Measurements from ENCODE around the gene TEDC1.

TEDC1 gene

DNA sequence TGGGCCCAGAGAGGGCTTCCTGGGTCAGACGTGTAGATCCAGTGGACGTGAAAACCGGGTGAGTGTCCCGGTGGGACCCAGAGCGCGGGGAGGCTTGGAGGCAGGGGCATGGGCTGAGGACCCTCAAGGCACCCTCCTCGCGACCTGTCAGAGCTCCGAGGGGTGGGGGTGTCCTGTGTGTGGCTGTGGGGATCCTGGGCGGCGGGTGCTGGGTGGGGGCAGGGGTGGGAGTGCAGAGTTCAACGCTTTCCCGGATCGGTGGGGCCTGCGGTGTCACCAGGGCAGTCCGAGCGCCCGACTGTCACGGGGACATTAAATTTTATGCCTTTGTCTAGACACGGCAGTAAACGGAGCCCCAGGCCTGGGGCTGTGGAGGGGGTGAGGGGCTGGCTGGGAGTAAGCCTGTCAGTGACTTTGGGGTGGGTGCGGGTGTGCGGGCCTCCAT lies 36.4 kb downstream of the TEDC1 start:
- no peak for DNase-seq

DNA sequence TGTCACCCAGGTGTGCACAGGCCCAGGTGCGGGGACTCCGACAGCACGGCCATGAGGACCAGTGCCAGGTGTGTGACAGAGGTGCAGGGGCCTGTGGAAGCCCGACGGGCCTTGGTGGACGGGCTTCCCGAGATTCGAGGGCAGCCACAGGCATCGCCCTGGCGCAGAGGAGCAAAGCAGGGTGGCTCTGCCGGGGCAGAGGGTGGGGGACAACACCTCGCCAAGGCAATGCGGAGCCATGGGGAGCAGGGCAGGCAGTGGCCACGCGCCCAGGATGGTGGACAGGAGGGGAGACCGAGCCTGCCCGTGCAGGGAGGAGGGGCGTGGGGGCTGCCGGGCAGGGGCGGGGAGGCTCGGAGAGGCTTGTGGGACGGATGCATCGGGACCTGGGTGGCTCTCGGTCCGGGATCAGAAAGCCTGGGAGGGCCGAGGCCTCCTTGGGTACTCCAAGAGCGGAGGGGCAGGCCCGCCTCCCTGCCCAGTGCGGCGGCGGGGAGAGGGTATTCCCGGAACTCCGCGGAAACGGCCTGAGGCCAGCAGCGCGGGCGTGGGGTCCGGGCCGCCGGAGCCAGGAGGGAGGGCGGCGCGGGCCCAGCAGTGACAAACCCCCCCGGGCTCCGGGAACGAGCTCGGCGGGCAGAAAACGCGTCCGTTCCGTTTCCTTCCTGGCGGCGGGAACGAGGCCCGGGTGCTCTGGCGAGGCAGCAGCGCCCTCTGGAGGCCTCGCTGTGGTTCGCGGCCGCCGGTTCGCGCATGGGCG lies 37.0 kb downstream of the TEDC1 start:
- peak; percentile 71 to 72 for DNase-seq

DNA sequence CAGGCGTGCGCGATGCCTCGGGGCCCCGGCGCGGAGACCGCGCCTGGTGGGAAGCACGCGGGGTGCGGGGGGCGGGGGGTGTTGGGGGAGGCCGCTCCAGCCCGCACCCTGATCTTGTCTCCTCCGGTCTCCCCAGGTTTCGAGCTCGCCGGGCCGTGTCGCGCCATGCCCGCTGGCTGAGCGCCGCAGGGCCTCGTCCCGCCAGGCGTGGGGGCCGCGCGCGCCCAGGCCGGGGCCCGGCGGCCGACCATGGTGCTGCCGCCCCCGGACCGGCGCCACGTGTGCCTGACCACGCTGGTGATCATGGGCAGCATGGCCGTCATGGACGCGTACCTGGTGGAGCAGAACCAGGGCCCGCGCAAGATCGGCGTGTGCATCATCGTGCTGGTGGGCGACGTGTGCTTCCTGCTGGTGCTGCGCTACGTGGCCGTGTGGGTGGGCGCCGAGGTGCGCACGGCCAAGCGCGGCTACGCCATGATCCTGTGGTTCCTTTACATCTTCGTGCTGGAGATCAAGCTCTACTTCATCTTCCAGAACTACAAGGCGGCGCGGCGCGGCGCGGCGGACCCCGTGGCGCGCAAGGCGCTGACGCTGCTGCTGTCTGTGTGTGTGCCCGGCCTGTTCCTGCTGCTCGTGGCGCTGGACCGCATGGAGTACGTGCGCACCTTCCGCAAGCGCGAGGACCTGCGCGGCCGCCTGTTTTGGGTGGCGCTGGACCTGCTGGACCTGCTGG lies 37.7 kb downstream of the TEDC1 start:
- peak; percentile 54 to 64 for DNase-seq

DNA sequence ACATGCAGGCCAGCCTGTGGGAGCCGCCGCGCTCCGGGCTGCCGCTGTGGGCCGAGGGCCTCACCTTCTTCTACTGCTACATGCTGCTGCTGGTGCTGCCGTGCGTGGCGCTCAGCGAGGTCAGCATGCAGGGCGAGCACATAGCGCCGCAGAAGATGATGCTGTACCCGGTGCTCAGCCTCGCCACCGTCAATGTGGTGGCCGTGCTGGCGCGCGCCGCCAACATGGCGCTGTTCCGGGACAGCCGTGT lies 38.2 kb downstream of the TEDC1 start:
- no peak for DNase-seq

DNA sequence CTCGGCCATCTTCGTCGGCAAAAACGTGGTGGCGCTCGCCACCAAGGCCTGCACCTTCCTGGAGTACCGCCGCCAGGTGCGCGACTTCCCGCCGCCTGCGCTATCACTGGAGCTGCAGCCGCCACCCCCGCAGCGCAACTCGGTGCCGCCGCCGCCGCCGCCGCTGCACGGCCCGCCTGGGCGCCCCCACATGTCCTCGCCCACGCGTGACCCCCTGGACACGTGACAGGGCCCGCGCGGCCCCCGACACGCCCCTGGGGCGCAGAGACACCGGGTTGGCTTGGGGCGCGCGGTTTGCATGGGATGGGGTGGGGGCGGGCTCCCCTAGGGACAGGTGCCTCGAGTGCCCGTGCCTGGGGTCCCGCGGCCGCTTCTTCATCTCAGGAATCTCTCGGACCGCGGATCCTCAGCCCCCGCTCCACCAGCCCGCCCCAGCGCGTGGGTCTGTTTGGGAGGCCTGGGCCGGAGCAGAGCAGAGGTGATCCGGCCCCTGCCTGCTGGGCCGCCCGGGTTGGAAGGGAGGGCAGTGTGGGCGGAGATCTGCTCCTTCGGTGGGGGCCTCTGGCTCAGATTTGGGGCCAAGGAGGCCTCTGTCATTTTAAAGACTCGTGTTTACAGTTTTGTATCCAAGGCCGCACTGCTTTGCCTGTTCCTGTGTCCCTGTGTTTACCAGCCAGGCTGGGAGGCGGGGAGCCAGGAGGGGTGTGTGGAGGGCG lies 38.7 kb downstream of the TEDC1 start:
- peak; percentile 37 to 53 for DNase-seq

DNA sequence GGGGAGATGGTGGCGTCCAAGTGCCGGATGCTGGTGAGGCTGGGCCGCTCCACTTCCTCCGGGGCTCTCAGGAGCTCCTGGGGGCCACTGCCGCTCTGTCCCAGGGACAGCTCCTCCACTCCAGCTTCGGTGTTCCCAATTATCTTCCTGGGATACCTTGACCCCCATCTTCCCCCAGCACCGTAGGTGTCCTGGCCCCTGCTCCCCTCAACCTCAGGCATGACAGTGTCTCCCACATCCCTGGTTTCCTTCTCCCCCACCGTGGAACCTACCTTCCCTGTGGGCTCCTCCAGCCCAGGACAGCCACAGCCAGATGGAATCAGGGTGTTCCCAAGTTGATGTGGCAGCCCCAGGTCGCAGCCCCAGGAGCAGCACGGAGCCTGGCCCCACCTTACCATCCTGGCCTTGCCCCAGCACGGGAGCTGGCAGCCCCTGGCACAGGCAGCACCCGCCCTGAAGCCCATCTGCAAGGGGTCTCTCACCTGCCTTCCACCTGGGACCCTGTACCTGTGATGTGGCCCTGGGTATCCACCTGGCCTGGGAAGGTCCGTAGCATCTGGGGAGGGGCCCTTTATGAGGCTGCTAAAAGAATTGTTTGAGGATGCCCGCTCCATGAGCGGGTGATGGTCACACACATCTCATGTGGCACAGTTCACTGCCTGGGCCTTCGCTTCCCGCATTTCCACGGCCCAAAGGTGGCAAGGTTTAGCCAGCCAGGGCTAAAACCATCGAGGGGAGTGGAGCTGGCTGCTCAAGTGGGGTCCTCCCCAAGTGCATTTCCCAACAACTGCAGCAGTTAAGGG lies 39.4 kb downstream of the TEDC1 start:
- DNase-seq: no peak

DNA sequence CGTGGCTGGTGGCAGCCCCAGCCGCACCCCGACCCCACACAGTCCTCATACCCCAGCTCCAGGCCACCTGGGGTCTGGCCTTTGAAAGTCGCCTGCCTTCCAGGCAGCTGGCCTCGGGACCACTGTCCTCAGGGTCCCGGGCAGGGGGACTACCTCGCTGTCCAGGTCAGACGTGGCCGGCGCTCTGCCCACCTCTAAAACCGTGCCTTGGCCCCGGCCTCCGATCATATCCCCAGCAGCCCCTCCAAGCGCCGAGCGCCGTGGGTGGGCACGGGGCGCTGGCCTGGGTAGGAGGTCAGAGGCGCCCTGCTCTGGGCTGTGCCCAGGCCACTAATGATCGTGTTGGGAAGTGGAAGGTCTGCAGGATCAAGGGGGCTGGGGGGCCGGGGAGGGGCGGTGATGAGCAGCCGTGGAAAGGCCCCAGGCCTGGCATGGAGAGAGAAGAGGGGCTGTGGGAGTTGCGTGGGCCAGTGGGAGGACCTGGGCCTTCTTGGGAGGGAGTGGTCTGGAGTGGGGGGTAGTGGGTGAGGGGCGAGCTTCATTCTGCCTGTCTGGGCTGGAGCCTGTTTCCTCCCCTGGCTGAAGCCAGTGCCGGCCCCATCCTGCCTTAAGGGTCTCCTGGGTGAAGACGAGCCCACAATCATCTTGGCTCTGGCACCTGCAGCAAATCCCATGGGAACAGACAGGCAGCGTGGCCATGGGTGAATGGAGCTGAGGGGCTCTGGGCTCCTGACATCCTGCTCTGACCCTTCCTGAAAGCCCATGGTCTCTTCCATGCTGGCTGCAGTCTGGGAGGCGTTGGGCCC lies 40.2 kb downstream of the TEDC1 start:
- no peak for DNase-seq

DNA sequence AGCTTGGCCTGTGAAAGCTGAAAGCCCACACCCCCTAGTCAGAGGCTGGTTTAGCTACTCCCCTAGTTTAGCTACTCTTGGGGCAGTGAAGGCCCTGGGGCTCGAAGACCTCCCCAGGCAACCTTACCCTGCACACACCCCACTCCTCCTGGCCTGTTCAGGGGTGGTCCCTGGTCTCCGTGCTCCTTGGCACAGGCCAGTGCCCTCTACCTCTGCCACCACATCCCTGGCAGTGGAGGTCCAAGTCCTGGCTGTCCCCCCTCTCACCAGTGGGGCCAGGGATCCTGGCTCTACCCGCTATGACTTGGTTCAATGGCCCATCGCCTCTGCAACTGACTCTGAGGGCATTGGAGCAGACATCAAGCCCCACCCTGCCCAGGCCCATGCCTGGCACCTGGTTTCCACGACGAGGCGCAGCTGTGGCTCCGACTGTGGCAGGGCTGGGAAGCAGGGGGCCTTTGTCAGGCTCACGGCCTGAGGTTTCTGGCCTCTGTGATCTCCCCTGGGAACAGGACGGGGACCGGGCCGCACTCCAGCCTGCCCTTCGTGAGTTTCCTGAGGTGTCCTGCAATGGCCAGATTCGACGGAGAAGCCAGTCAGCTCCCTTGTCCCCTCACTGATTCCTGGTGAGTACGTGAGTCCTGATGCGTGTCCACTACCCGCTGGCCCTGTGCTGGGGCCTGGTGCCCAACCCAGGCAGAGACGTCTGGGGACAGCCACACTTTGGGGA lies 41.0 kb downstream of the TEDC1 start:
- DNase-seq: no peak

DNA sequence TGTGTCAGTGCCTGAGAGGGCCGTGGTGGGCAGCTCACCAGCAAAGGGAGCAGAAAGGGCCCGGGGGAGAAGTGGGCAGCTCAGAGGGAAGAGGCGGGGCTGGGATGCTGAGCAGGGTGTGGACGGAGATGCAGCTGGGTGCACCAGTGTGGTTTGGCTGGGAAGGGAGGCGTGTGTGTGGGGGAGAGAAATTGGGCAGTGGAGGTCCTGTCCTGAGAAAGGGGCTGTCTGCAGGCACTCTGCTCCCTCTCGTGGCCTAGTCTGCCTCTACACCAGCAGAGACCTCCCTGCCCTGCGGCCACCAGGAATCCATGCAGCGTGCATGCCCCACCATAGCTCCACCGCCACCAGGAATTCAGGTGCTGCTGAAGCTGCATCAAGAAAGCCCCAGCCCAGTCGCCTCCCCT lies 41.7 kb downstream of the TEDC1 start:
- no peak for DNase-seq

DNA sequence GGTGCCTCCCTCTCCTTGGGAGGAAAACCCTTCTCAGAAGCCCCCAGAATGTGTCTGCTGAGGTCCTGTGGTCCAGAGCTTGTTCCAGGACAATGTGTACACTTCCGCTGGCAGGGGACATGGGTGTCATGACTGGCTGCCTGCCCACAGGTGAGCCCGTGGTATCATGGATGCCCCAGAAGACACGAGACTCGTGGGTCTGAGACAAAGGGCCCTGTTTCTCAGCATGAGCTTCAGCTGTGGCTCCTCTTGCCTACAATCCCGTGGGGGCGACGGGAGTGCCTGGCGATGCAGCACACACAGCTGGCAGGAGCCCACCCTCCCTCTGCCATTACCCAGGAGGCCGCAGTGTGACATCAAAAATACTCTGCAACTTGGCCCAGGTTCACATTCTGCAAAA lies 42.3 kb downstream of the TEDC1 start:
- DNase-seq: no peak

DNA sequence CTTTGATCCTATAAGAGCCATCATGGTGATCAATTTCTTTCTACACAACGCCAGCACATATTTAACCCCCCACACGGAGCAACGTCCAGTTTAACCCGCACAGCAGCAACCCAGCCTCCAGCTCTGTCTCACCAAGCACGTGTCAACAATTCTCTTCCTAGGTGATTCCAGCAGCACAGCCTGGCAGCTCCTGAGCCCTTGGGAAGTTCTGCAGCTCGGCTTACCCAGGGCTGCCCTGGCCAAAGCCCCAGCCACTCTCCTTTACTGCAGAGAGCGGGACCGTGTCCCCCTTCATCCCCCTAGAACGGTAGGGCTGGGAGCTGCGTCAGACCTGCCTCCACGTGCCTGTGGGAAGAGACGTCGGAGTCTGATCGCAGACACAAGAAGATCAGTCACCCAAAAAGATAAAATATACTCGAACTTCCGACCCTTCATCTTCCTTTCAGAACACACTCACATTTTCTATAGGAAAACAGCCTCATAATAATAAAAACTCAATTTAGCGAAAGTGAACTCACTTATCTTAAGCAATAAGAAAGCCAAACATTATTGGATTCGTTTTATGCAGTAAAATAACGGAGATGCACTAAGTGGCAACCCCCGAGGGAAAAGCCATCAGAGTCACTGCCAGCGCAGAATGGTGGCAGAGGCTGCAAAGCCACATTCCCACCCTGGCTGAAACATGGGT lies 42.9 kb downstream of the TEDC1 start:
- DNase-seq: no peak

DNA sequence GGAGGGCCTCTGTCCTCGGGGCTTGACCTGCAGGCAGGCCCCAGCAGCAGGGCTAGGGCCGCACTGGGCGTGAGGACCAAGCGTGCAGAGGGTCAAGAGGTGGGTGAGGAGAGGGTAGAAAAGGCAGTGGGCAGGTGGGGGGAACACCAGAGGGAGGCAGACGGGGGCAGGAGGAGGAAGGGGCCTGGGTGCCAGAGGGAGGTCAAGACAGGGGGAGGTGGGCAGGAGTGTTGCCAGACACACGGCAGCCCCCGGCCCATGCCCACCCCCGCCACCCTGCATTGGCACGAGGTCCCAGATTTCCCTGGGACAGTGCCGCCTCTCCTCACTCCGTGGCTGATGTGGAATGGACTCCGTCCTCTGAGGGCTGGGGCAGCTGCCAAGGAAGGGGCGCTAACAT lies 43.5 kb downstream of the TEDC1 start:
- no peak for DNase-seq

DNA sequence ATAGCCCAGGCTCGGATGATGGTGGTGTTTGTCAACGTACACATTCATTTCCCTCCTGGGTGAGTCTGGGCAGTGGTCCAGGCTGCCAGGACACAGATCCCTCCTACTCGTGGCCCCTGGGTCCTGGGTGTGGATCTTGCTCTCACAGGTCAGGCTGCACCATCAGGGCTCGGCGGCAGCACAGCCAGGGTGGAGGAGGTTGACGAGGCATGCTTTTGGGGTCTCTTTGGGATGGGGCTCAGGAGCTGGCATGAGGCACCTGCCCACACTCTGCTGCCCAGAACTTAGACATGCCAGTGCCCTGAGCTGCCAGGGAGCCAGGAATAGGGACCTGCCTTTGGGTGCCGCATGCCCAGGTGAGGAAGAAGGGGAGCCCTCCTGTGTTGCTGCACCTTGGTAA lies 45.0 kb downstream of the TEDC1 start:
- no peak for DNase-seq

DNA sequence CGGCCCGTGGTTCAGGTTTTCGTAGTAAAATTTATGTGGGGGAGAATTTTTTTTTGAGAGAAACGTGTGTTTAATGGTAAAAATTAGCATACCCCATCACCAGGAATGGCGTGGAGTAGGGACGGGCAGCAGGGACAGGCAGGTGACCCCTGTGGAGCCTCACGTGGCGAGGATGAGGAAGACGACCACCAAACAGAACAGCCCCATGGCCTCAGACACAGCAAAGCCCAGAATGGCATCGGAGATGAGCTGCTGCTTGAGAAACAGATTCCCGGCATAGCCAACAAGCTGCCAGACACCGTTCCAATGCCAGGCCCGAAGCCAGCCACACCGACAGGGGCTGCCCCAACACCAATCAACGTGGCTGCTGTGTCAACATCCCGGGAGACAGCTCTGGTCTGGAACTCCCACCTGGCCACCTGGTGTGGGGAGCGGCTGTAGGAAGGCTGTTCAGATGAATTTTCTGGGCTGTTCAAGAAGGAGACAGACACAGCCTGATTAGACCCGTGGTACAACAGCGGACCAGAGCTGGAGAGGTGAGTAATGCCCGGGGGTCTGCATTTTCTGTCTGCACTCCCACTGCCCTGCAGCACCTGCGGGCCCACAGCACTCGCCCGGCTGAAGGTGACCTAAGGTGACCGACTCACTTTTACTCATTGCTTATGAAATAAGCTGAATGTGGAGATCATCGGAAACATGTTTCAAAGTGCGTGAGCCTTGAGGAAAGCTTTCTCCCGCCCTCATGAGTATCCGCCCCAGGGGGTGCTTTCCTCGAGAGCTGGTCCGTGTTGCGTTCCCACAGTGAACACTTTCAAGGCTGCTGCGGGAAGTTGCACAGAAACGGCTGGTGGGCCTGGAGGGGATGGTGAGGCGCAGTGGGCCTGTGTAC lies 45.9 kb downstream of the TEDC1 start:
- DNase-seq: no peak

DNA sequence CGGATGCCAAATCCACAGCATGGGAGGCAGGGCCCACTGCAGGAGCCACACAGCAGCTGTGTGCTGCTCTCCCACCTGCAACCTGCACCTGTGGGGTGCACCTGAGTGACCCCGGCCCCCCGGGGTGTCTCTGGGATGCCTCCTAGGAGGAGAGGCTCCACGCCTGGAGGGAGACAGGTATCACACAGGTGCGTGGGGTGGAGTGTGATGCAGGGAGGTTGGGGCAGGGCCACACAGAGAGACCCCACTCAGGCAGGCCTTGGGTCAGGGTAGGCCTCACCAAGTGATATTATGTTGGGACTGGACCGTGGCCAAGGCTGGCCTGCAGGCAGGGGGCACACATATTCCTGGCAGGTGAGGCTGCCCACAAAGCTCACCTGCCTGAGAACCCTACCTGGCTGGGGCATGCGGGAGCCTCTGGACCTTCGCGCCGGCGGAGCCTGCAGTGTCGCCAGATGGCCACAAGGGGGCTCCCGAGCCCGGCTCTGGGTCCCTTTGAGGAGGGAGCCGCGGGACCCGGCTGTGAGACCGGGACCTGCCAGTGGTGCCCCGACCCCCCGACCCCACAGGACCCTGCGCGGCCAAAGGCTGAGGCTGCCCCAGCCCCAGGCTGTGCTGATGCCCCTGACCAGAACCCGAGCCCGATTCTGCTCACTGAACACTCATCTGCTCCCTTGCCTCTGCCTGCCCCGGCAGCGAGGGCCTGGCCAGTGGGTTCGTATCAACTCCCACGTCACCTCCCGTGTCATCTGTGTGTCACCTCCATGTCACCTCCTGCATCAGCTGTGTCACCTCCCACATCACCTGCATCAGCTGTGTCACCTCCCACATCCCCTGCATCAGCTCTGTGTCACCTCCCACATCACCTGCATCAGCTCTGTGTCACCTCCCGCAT lies 46.8 kb downstream of the TEDC1 start:
- DNase-seq: peak; percentile 57 to 67

DNA sequence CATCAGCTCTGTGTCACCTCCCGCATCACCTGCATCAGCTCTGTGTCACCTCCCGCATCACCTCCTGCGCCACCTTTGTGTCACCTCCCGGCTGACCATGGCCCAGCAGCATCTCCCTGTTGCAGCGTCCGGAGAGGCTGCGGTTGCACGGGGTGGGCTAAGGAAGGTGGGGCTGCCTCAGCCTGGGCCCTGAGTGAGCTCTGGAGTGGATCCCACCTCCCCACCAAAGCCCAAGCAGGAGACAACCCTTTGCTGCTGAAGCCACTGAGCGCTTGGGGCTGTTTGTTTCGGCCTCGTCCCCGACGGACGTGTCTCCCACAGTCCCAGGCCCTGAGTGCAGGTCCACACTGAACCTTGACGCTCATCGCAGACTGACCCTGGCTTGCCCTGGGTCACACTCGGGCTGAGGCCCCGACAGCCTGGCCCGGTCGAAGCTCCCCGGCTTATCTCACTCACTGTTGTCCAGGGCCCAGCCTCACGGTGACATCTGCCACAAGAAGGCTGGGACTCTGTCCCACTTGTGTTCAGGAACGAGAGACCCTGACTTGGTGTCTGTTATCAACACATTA lies 47.5 kb downstream of the TEDC1 start:
- no peak for DNase-seq

DNA sequence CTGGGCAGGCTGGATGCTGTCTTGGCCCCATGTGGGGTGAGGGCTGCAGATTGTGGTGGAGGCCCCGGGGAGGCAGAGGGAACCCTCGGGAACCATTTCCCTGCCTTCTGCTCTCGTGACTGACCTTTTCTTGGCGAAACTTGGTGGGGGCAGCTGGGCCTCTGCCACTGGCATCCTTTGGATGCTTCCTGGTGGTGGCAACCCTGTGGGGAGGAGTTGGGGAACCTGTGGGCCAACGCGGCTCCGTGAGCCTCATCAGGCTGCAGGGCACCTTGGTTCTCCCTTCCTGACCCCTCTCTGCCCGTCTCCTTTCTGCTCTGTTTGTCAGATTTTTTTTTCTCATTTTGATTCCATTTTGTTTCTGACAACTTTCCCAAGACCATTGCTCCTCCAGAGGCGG lies 49.8 kb downstream of the TEDC1 start:
- no peak for DNase-seq

DNA sequence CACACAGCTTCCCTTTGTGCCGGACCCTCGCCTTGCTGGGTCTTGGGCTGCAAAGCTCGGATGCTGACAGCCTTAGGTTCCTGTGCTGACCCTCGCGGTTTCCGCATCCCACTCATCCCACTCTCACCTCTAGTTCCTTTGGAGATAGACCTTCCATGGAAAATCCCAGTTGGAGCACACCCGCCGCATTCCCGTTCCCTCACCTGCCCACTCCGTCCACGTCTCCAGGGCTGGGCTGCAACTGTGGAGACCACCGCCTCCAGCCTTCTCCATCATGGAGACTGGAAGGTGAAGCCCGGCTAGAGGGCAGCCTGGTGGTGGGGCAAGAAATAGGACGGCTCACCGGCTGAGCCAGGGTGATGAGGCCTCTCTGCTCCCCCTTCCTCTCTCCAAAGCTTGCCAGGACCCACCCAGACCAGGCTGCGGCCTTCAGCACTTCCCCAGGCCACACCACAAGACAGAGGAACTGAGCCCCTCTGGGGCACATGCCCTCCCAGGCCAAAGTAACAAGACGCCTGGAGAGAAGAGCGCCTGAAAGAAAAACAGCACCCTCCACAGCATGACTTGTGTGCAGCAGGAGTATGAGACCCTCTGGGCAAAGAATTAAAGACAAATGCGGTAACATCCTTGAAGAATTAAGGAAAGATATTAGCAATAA lies 50.3 kb downstream of the TEDC1 start:
- DNase-seq: no peak

Data from activated CD4-positive, alpha-beta T cell treated with anti-CD3 and anti-CD28 coated beads, Interleukin-2, amount 50 U/mL, for 4 hours (primary cell).